GM21717 (cell line): ENCODE data around the gene CD9.
"Not testable (repeated sequence)": the region's sequence is repeated elsewhere in the genome, so short reads cannot be mapped to it uniquely, and the experiment has no call there.

Experiments
- ATAC-seq: cut with Tn5 transposase; IDR thresholded peaks from one replicate; pipeline ENCODE4 v1.9.1; 2021; ENCODE audit warnings: mild to moderate bottlenecking, moderate library complexity; ENCODE audit not compliant: unreplicated experiment

CD9 gene

DNA sequence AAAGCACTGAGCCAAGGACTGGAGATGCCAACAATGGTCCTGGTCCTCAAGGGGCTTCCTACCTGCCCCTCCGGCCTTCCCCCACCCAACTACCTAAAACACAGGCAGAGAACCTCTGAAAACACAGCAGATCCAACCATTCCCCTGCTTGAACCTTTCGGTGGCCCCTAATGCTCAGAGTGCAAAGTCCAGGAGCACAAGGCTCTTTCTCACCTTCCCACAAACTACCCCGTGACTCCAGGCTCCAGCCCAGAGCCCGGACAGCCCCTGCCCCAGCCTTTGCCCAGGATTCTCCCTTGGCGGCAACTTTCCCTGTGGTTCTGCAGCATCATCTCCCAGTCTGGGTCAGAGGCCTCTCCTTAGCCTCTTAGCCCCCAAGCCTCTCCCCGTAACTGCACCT is 1.6 kb upstream of the CD9 start:
- ATAC-seq: no peak

- ATAC-seq: no peak
Observed at GRCh38 chr12:6198985-6199530, 1.1 kb upstream of the CD9 start.

GRCh38 chr12:6199531-6200255 is 507 bp upstream of the CD9 start:
- no peak for ATAC-seq

- no peak for ATAC-seq
Observed at GRCh38 chr12:6201213-6201608, 1.0 kb downstream of the CD9 start.

GRCh38 chr12:6201826-6202225 is 1.6 kb downstream of the CD9 start:
- no peak for ATAC-seq

GRCh38 chr12:6202304-6202703 is 2.1 kb downstream of the CD9 start:
- no peak for ATAC-seq

DNA sequence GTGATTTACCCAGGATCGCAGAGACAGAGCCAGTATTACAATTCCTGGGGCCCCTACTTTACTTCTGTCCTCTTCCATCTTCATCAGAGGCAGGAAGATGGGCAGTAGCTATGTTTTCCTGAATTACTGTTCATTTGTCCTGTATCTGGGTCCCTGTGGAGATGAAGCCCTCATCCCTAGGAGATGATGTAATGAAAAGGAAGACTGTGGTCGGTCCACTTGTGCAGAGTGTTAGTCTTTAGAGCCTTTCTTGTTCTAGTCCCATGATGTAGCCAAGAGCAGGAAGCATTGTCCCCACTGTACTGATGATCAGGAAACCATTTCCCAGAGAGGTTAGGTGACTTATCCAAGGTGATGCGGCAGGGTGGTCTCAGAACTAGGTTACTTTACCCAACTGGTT is 2.6 kb downstream of the CD9 start:
- no peak for ATAC-seq

- ATAC-seq: no peak
Observed at GRCh38 chr12:6203601-6204000, 3.4 kb downstream of the CD9 start.

GRCh38 chr12:6204533-6205143 is 4.4 kb downstream of the CD9 start:
- no peak for ATAC-seq

DNA sequence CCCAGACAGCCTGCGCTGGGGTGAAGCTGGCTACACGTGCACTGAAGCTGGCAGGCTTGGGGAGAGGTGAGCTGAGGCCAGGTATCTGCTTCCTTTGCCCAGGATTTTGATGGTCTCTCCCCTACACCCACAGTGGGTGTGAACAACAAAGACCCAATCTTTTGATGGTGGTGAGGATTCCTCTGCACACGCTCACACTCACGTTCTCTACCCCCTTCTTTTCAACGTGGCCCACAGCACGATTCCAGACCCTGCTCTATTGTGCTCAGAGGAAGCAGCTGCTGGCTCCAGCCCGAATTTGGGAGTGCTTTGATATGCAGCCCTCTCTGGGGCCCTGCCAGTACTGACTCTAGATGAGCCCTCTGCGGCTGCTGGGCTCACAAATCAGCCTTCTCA is 4.9 kb downstream of the CD9 start:
- no peak for ATAC-seq

GRCh38 chr12:6205761-6206160 is 5.6 kb downstream of the CD9 start:
- ATAC-seq: no peak

DNA sequence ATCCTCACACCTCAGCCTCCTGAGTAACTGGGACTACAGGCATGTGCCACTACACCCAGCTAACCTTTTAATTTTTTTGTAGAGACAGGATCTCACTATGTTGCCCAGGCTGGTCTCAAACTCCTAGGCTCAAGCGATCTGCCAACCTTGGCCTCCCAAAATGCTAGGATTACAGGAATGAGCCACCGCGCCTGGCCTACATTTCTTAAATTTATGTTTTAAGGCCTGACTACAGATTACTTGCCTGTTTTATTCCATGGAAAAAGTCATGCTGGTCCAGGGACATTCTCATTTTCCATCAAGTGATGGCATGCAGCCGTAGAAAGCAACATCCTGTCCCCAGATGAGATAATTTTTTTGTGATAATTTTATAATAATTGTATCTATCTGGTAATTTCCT is 6.1 kb downstream of the CD9 start:
- ATAC-seq: no peak

DNA sequence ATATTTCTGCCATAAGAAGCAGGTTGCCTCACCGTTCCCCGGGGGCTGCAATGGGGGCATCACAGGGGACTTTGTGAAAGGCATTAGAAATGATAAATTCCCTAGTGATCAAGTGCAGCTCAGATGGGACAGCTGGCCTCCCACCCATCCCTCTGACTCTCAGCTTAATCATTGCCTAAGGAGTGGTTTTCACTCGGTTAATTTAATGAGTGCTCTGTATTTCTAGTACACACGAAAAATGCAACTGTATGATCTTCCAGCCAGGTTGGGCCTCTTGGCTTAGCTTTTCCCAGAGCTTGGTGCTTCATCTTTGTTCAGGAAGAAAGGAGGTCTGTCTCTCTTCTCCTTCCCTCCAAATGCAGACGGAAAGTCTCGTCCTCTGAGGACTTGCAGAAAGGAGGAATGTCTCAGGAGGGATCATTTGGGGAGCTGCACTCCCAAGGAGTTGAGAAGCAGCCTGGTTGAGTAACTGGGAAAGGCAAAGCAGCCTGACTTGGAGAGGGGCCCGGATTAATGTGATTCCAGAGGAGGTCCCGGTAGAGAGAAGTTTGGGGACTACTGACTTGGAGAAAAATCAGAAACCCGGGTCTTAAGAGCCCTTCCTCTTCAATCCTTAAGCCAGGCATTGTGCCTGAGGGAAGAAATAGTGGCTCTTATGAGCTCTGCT is 7.2 kb downstream of the CD9 start:
- no peak for ATAC-seq

DNA sequence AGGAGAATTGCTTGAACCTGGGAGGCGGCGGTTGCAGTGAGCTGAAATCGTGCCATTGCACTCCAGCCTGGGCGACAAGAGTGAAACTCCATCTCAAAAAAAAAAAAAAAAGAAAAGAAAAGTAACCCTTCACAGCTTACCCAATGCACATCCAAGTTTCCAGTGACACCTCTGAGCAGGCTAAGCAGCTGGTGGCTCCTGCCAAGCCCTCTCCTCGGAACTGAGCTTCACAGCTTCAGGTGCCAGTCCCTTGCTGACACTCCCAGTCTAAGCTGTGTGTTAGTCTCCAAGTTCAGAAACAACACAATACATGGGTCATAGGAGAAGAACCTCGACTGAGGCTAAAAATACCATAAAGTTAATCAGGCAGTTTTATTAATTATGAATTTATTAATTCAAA is 7.9 kb downstream of the CD9 start:
- ATAC-seq: no peak

GRCh38 chr12:6209428-6209827 is 9.2 kb downstream of the CD9 start:
- ATAC-seq: not testable (repeated sequence)

DNA sequence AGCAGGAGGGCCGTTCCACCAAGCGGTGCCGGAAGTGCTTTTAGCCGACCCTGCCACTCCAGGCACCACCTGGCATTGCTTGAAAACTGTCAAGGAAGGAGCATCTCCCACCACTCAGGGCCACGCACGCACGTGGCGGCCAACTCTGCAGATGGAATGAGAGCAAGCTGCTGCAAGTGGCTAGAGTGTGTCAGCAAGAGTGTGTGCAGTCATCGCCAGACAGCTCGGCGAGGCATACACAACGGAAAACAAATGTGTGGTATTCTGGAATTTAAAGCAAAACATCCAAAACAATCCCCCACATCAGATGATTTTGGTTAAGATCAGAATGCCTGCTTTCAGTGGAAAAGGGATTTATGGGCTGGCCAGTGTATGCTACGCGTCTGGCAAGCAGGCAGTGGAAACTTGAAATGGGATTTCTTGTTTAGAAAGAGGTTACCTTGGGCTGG is 11.2 kb downstream of the CD9 start:
- no peak for ATAC-seq

- ATAC-seq: no peak
Observed at GRCh38 chr12:6212086-6212485, 11.9 kb downstream of the CD9 start.

- no peak for ATAC-seq
Observed at GRCh38 chr12:6213969-6214368, 13.8 kb downstream of the CD9 start.

DNA sequence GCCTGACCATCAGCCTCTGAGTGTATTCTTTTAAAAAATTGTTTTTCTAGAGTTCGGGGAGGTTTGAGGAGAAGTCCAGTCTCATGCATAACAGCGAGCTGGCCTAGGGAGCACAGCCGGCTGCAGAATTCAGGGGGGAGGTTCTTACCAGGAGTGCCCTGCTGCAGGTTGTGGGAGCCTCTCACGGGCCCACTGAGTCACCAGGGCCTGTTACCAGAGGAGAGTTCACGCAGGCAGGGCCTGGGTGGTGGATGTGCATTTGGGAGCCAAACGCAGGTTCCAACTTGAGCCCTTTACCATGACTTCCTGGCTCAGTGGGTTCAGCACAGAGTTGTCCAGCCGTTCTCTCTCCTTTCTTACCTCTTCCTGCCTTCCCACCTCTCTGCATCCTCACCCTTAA is 14.4 kb downstream of the CD9 start:
- no peak for ATAC-seq

- no peak for ATAC-seq
Observed at GRCh38 chr12:6215120-6215807, 15.1 kb downstream of the CD9 start.

DNA sequence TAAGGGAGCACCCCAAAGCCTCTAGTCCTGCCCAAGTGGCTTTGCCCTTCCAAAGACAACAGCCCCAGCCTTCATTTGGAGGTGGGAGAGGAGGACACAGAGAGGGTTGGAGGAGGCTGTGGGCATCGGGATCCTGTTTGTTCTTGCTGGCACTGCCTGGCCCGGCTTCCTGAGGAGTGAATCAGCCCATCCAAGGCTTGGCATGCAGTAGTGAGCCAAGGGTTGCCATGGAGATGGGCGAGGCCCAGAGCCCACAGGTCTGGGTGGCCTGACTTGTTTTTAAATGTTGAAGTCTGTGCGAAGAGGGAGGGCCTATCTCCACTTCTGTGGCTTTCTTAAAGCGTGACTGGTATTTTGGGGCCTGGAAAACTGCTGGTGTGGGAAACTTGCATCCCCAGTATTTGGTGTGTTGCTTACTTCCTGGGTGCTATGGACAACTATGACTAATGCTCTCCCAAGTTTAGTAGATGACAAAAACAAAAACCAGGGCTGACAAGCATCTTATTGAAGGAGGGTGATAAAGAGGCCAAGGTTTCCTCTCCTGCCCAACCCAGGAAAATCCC is 15.8 kb downstream of the CD9 start:
- ATAC-seq: no peak
